SK-N-SH (cell line): Measurements from ENCODE around the gene TBC1D30. TPM values are rescaled to one million over a fixed set of nuclear protein-coding genes. Genes with fewer than 3 reads are reported as not detected.
"Not testable (repeated sequence)": the region's sequence is repeated elsewhere in the genome, so short reads cannot be mapped to it uniquely, and the experiment has no call there.

ENCODE experiments used
- CTCF ChIA-PET: fragments of 300-600, 350-600 bp; formaldehyde crosslinking; extraction: SDS; loops from one replicate; lab custom pipeline; 2021; lab: Yijun Ruan, JAX
- POLR2A ChIA-PET: fragments of 350-600 bp; sonication (Branson Sonifier 250); formaldehyde crosslinking; extraction: SDS; loops from one replicate; lab custom pipeline; 2020; ENCODE audit warnings: antibody characterized with exemption, inconsistent platforms; lab: Yijun Ruan, JAX
- DNase-seq: peaks from one replicate; pipeline ENCODE4 v3.0.0; 2012
- H2AFZ ChIP-seq: fragments of 200-600 bp; sonication (generic); 2 replicates; pipeline ENCODE4 v1.8.1; 2016; ENCODE audit warnings: antibody characterized with exemption, mild to moderate bottlenecking, low read depth
- H3F3A ChIP-seq: fragments of 200-600 bp; sonication (generic); replicated peaks from 2 replicates; pipeline ENCODE3; 2016; ENCODE audit warnings: antibody characterized with exemption, mild to moderate bottlenecking; ENCODE audit not compliant: insufficient read depth
- H3K27ac ChIP-seq, 2 experiments: fragments of 200-500 bp in 1 of 2; fragments of 200-600 bp in 1 of 2; sonication (Bioruptor generic) in 1 of 2; sonication (generic), shearing (Covaris generic) in 1 of 2; 2 replicates each; pipeline versions ENCODE4 v1.5.1 to v1.6.1; 2014 to 2016; ENCODE audit warnings: low read depth in 2 of 2, inconsistent platforms in 1 of 2, low read length in 1 of 2, mild to moderate bottlenecking in 1 of 2, mixed read lengths in 1 of 2
- H3K27me3 ChIP-seq: fragments of 200-600 bp; sonication (generic), shearing (Covaris generic); 2 replicates; pipeline ENCODE4 v1.6.1; 2016; ENCODE audit warnings: mixed run types; ENCODE audit not compliant: insufficient read depth
- H3K36me3 ChIP-seq, 2 experiments: fragments of 200-500 bp in 1 of 2; fragments of 200-600 bp in 1 of 2; sonication (Bioruptor generic) in 1 of 2; sonication (generic) in 1 of 2; replicated peaks in 1 of 2; 2 replicates each; pipeline versions ENCODE3 to v1.5.1; 2014 to 2016; ENCODE audit warnings: low read length in 1 of 2, mild to moderate bottlenecking in 1 of 2; ENCODE audit not compliant: insufficient read depth in 2 of 2, control insufficient read depth in 1 of 2
- H3K4me1 ChIP-seq, 2 experiments: fragments of 200-500 bp in 1 of 2; fragments of 200-600 bp in 1 of 2; sonication (Bioruptor generic) in 1 of 2; sonication (generic), shearing (Covaris generic) in 1 of 2; 2 replicates each; pipeline versions ENCODE4 v1.5.1 to v1.6.1; 2014 to 2016; ENCODE audit warnings: low read depth in 1 of 2, low read length in 1 of 2, mixed run types in 1 of 2; ENCODE audit not compliant: insufficient read depth in 2 of 2, control insufficient read depth in 1 of 2
- H3K4me2 ChIP-seq: fragments of 200-600 bp; sonication (generic), shearing (Covaris generic); 2 replicates; pipeline ENCODE4 v1.6.1; 2017; ENCODE audit warnings: mixed run types
- H3K4me3 ChIP-seq, 2 experiments: fragments of 200-500 bp in 1 of 2; fragments of 200-600 bp in 1 of 2; sonication (Bioruptor generic) in 1 of 2; sonication (generic), shearing (Covaris generic) in 1 of 2; 2 replicates each; pipeline versions ENCODE4 v1.5.1 to v1.8.1; 2014 to 2016; ENCODE audit warnings: low read depth in 2 of 2, inconsistent platforms in 1 of 2, low read length in 1 of 2, mild to moderate bottlenecking in 1 of 2, mixed read lengths in 1 of 2, moderate library complexity in 1 of 2
- H3K79me2 ChIP-seq: fragments of 200-600 bp; sonication (generic); 2 replicates; pipeline ENCODE4 v1.8.1; 2017; ENCODE audit warnings: mild to moderate bottlenecking; ENCODE audit not compliant: insufficient read depth
- H3K9ac ChIP-seq: fragments of 200-600 bp; sonication (generic); 2 replicates; pipeline ENCODE4 v1.6.1; 2017; ENCODE audit warnings: mixed run types
- H3K9me2 ChIP-seq: fragments of 200-600 bp; sonication (generic); 2 replicates; pipeline ENCODE4 v1.6.1; 2017; ENCODE audit warnings: mixed run types
- H3K9me3 ChIP-seq: fragments of 200-600 bp; sonication (generic); 2 replicates; pipeline ENCODE4 v1.6.1; 2017; ENCODE audit warnings: mixed run types, mild to moderate bottlenecking, moderate library complexity
- H4K20me1 ChIP-seq: fragments of 200-600 bp; sonication (generic); 2 replicates; pipeline ENCODE4 v1.6.1; 2017; ENCODE audit warnings: mild to moderate bottlenecking, mixed run types; ENCODE audit not compliant: insufficient read depth
- EP300 ChIP-seq, 2 experiments: IDR thresholded peaks; 2 replicates each; pipeline versions ENCODE4 v1.4.0 to v1.6.1; 2012; ENCODE audit warnings: borderline replicate concordance in 1 of 2, low read depth in 1 of 2, low read length in 1 of 2
- EZH2phosphoT487 ChIP-seq: fragments of 200-600 bp; sonication (generic); IDR thresholded peaks from 2 replicates; pipeline ENCODE4 v1.6.1; 2017; ENCODE audit warnings: low read depth, mixed run types, mild to moderate bottlenecking, antibody characterized with exemption, moderate library complexity, borderline replicate concordance
- GABPA ChIP-seq: IDR thresholded peaks from 2 replicates; pipeline ENCODE4 v1.4.0; 2012; ENCODE audit warnings: low read depth, mild to moderate bottlenecking
- GATA2 ChIP-seq: sonication (generic); formaldehyde crosslinking; IDR thresholded peaks from 2 replicates; pipeline ENCODE4 v1.5.0; 2020; ENCODE audit warnings: mild to moderate bottlenecking, missing genetic modification reagents
- MXI1 ChIP-seq: IDR thresholded peaks from 2 replicates; pipeline ENCODE4 v1.6.1; 2012; ENCODE audit warnings: mild to moderate bottlenecking, low read depth, low read length, improper control_type of control experiment
- NFIC ChIP-seq: IDR thresholded peaks from 2 replicates; pipeline ENCODE4 v1.4.0; 2012; ENCODE audit warnings: borderline replicate concordance
- RAD21 ChIP-seq: IDR thresholded peaks from 2 replicates; pipeline ENCODE4 v1.6.1; 2012; ENCODE audit warnings: mild to moderate bottlenecking, low read length
- SIN3A ChIP-seq: IDR thresholded peaks from 2 replicates; pipeline ENCODE4 v1.6.1; 2012; ENCODE audit warnings: low read depth, mild to moderate bottlenecking, low read length, moderate library complexity, borderline replicate concordance
- SMC3 ChIP-seq: IDR thresholded peaks from 2 replicates; pipeline ENCODE4 v1.6.1; 2012; ENCODE audit warnings: low read depth, low read length, improper control_type of control experiment
- YY1 ChIP-seq: IDR thresholded peaks from 2 replicates; pipeline ENCODE4 v1.4.0; 2012; ENCODE audit warnings: low read depth, mild to moderate bottlenecking
- WGBS: methylation state at CpG from one replicate; pipeline ENCODE4 v1.1.6; 2017; ENCODE audit warnings: low lambda C conversion rate; 5-methylcytosine and 5-hydroxymethylcytosine counted together
- polyA plus RNA-seq, 3 experiments: library from polyadenylated mRNA; depleted of rRNA; stranded (reverse); fragments of >200 nt; gene quantifications; 2 replicates each; pipeline ENCODE4 v1.2.3, GENCODE V29; 2012
- TF ChIP-seq, protein P1 (sequence below): fragments of 200-600 bp; sonication (generic); IDR thresholded peaks from 2 replicates; pipeline ENCODE4 v1.6.1; 2017; ENCODE audit warnings: antibody characterized with exemption, mild to moderate bottlenecking, moderate library complexity
- TF ChIP-seq, protein P2 (sequence below): IDR thresholded peaks from 2 replicates; pipeline ENCODE4 v1.4.0; 2012; ENCODE audit warnings: low read depth, borderline replicate concordance
- TF ChIP-seq, protein P3 (sequence below): IDR thresholded peaks from 2 replicates; pipeline ENCODE4 v1.6.1; 2012; ENCODE audit warnings: mild to moderate bottlenecking, low read depth, low read length, moderate library complexity
- TF ChIP-seq, protein P4 (sequence below): fragments of 150-350 bp; IDR thresholded peaks from 2 replicates; pipeline ENCODE4 v1.6.1; 2017; ENCODE audit warnings: antibody characterized with exemption, low read length, low read depth, borderline replicate concordance

Gene TBC1D30
- polyA plus RNA-seq, 1 of the 3 experiments (the other 2 are of a cell fraction) = 0.23 TPM

DNA sequence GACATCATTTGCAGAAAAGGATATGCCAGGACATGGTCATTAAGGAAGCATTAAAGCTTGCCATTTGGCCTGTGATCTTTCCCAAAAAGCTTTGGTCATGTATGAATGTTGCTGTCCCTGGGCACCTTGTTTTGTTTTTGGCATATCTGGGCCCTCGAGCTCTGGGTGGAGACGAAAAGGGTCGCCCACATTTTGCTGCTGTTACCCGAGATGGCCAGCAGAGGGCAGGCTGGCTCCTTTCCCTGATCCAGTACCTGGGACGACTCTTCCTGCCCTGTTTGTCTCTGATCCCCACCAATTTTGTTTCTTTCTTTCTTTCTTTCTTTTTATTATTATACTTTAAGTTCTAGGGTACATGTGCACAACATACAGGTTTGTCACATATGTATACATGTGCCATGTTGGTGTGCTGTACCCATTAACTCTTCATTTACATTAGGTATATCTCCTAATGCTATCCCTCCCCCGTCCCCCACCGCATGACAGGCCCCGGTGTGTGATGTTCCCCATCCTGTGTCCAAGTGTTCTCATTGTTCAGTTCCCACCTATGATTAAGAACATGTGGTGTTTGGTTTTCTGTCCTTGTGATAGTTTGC lies 22.2 kb upstream of the TBC1D30 start:
- H3K9me3 ChIP-seq, H3K9ac ChIP-seq, H3F3A ChIP-seq, H3K4me1 ChIP-seq, H3K9me2 ChIP-seq: not testable (repeated sequence)
- peaks cover 17% of the 10 kb centered on the region; the same call in 1 of the 2 replicates for H3K27me3 ChIP-seq
- CTCF ChIA-PET = interaction anchor here (0.6 to 2.6 kb wide), 49 partner anchors 8 to 1303 kb away, joined by 3 to 21 read pairs (median 4); partner anchors contain the start of genes LEMD3 and TBC1D30
- peak; percentile 66 for TF ChIP-seq RAD21
- TF ChIP-seq SMC3 = peak; percentile 52
- TF ChIP-seq, protein P1, sequence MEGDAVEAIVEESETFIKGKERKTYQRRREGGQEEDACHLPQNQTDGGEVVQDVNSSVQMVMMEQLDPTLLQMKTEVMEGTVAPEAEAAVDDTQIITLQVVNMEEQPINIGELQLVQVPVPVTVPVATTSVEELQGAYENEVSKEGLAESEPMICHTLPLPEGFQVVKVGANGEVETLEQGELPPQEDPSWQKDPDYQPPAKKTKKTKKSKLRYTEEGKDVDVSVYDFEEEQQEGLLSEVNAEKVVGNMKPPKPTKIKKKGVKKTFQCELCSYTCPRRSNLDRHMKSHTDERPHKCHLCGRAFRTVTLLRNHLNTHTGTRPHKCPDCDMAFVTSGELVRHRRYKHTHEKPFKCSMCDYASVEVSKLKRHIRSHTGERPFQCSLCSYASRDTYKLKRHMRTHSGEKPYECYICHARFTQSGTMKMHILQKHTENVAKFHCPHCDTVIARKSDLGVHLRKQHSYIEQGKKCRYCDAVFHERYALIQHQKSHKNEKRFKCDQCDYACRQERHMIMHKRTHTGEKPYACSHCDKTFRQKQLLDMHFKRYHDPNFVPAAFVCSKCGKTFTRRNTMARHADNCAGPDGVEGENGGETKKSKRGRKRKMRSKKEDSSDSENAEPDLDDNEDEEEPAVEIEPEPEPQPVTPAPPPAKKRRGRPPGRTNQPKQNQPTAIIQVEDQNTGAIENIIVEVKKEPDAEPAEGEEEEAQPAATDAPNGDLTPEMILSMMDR = peak; percentile 91
- TF ChIP-seq, all 33 proteins: peak for 3; not testable (repeated sequence) for 30
- H3K36me3 ChIP-seq, H3K27ac ChIP-seq, H4K20me1 ChIP-seq, H2AFZ ChIP-seq, POLR2A ChIA-PET, H3K4me2 ChIP-seq, H3K79me2 ChIP-seq: not testable (repeated sequence)
- H3K4me3 ChIP-seq = peak overlapping the region in 1 of 2 experiments; percentile 20; a peak in 1 of 4 replicates
- DNase-seq = peak; percentile 72
- 17% methylated on average over 8 of the region's 8 CpGs for WGBS

DNA sequence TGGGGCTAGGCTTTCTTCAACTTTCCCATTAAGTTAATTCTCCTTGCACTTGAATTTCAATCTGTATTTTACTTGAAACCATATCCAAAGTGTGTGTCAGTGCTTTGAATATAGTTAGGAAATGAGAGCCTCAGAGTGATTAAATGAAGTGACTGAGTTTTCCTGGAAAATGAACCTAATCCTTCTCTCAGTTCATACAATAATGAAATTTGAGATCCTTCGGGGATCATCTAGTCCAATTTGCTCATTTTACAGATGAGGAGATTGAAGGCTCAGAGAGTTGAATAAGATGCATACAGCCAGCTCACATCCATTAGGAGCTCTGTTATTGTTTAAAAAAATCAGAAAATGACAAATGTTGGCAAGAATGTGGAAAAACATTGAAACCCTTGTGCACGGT lies 18.3 kb upstream of the TBC1D30 start:
- Histone ChIP-seq H3K79me2 (no peaks in the 10 kb centered on the region), H2AFZ (no peak overlapping the region), H3K4me3 (no peak overlapping the region), H3K9ac (no peak overlapping the region), H3K27ac (no peak overlapping the region), H3K9me2 (no peaks in the 10 kb centered on the region), H3K4me2 (no peak overlapping the region), H4K20me1 (no peaks in the 10 kb centered on the region), H3K36me3 (no peaks in the 10 kb centered on the region), H3K4me1 (no peaks in the 10 kb centered on the region), H3K27me3 (peaks cover 10% of the 10 kb centered on the region; the same call in 1 of the 2 replicates), H3K9me3 (no peaks in the 10 kb centered on the region), H3F3A (peaks cover 5% of the 10 kb centered on the region)
- TF ChIP-seq, protein P2, sequence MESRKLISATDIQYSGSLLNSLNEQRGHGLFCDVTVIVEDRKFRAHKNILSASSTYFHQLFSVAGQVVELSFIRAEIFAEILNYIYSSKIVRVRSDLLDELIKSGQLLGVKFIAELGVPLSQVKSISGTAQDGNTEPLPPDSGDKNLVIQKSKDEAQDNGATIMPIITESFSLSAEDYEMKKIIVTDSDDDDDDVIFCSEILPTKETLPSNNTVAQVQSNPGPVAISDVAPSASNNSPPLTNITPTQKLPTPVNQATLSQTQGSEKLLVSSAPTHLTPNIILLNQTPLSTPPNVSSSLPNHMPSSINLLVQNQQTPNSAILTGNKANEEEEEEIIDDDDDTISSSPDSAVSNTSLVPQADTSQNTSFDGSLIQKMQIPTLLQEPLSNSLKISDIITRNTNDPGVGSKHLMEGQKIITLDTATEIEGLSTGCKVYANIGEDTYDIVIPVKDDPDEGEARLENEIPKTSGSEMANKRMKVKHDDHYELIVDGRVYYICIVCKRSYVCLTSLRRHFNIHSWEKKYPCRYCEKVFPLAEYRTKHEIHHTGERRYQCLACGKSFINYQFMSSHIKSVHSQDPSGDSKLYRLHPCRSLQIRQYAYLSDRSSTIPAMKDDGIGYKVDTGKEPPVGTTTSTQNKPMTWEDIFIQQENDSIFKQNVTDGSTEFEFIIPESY = no peak
- TF ChIP-seq GATA2 (CRISPR knock-in tag) (no peak), YY1 (no peak), SIN3A (no peak), GABPA (no peak), EZH2phosphoT487 (no peak), EP300 (IDR thresholded peaks at IDR 0.05; ENCODE audit: borderline replicate concordance in 1 of 2, low read depth in 1 of 2, low read length in 1 of 2) (no peak), NFIC (no peak), MXI1 (no peak), SMC3 (no peak), RAD21 (no peak)
- TF ChIP-seq, protein P1 = no peak
- TF ChIP-seq, protein P3, sequence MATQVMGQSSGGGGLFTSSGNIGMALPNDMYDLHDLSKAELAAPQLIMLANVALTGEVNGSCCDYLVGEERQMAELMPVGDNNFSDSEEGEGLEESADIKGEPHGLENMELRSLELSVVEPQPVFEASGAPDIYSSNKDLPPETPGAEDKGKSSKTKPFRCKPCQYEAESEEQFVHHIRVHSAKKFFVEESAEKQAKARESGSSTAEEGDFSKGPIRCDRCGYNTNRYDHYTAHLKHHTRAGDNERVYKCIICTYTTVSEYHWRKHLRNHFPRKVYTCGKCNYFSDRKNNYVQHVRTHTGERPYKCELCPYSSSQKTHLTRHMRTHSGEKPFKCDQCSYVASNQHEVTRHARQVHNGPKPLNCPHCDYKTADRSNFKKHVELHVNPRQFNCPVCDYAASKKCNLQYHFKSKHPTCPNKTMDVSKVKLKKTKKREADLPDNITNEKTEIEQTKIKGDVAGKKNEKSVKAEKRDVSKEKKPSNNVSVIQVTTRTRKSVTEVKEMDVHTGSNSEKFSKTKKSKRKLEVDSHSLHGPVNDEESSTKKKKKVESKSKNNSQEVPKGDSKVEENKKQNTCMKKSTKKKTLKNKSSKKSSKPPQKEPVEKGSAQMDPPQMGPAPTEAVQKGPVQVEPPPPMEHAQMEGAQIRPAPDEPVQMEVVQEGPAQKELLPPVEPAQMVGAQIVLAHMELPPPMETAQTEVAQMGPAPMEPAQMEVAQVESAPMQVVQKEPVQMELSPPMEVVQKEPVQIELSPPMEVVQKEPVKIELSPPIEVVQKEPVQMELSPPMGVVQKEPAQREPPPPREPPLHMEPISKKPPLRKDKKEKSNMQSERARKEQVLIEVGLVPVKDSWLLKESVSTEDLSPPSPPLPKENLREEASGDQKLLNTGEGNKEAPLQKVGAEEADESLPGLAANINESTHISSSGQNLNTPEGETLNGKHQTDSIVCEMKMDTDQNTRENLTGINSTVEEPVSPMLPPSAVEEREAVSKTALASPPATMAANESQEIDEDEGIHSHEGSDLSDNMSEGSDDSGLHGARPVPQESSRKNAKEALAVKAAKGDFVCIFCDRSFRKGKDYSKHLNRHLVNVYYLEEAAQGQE = no peak
- TF ChIP-seq, protein P4, sequence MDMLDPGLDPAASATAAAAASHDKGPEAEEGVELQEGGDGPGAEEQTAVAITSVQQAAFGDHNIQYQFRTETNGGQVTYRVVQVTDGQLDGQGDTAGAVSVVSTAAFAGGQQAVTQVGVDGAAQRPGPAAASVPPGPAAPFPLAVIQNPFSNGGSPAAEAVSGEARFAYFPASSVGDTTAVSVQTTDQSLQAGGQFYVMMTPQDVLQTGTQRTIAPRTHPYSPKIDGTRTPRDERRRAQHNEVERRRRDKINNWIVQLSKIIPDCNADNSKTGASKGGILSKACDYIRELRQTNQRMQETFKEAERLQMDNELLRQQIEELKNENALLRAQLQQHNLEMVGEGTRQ = no peak
- WGBS = 67% methylated on average over 2 of the region's 2 CpGs
- POLR2A ChIA-PET = no interaction called here
- CTCF ChIA-PET = interaction anchor here (1.2 to 3.9 kb wide), 2 partner anchors 10 to 21 kb away, joined by 3 to 21 read pairs; no protein-coding TSS in a partner anchor
- DNase-seq = no peak
